Ammon's horn (tissue), 1 donor: ENCODE data around the gene CCR6.
"Not testable (repeated sequence)": the region's sequence is repeated elsewhere in the genome, so short reads cannot be mapped to it uniquely, and the experiment has no call there.

Source experiments
- DNase-seq: peaks from one replicate; pipeline ENCODE4 v3.0.0-alpha.2; 2016; ENCODE audit warnings: low spot score

CCR6 gene

DNA sequence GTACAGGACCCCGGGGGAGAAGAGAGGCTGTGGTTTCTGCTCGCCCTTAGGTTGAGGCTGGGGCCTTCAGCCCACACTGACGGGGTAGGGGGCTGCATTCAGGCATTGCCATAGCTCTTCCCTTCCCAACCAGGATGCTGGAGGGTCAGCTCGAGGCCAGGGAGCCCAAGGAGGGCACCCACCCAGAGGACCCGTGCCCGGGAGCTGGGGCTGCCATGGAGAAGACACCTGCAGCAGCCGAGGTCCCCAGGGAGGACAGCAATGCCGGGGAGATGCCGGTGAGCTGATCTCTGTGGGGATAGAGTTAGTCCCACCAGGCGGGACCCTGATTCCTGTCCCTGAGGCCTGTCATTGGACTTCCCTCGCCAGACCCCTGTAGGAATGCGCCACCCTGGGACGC, 49.1 kb downstream of the CCR6 start:
- not testable (repeated sequence) for DNase-seq

GRCh38 chr6:167177271-167177670, 54.4 kb downstream of the CCR6 start:
- not testable (repeated sequence) for DNase-seq

- not testable (repeated sequence) for DNase-seq
Measured at GRCh38 chr6:167178896-167179655, 56.2 kb downstream of the CCR6 start.

DNA sequence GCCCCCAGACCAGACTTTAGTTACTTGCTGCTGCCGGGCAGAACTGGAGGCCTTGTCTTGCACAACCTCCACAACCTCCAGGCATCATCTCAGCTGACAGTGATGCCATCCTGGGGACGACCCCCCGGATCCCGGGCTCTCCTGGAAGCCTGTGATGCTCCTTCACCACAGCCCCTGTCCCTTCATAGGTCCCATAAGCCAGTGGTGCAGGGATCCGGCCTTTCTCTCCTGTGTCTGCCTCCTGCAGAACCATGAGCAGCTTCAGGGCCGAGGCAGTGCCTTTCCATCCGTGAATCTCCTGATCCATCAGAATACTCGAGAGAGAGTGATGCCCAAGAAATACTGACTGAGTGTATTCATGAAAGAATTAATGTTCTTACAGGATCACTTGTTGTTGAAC, 57.2 kb downstream of the CCR6 start:
- DNase-seq = not testable (repeated sequence)

GRCh38 chr6:167181351-167181750, 58.5 kb downstream of the CCR6 start:
- DNase-seq = not testable (repeated sequence)

DNA sequence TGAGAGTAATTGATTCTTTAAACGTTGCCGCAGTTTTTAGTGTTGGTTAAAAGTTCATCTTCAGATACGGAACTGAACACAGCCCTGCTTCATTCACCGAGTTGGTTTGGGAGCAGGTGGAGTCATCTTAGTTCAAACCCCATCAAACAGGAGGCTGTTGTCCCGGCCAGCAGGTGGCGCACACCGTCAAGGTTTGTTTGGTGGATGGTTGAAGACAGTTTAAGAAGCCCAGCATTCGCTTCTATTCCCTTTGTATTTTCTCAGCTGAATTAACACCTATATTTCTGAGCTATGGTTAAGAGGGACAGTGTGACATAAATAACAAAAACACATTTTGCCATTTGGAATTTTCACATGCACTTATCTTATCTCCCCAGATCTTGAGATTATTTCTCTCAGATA, 60.0 kb downstream of the CCR6 start:
- DNase-seq = not testable (repeated sequence)

DNA sequence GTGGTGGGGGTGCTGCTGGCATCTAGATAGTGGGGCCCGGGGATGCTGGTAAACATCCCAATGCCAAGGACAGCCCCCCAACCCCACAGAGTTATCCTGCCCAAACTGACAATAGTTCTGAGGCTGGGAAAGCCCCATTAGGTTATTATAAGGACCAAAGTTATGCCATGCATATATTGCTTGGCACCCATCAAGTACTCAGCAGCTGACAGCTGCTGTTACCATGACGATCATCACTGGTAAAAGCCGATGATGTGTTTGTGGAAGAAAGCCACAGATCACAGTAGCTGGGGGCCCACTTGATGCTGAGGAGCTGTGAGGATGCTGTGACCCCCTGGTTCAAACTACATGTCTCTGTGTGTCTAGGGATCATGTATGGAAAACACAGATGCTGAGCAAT, 62.2 kb downstream of the CCR6 start:
- not testable (repeated sequence) for DNase-seq

GRCh38 chr6:167187275-167187674, 64.4 kb downstream of the CCR6 start:
- not testable (repeated sequence) for DNase-seq
